Fibroblast of pulmonary artery (primary cell): Measurements from ENCODE around the gene HNRNPM.
A peak's percentile ranks its signal among the peaks of the same experiment; 100 is the strongest.

Experiments used
- DNase-seq: peaks from one replicate; pipeline ENCODE4 v3.0.0-alpha.2; 2010; ENCODE audit warnings: low read depth
- H3K4me3 ChIP-seq: replicated peaks from 2 replicates; pipeline ENCODE4 v1.5.1; 2011; ENCODE audit warnings: low read depth, mild to moderate bottlenecking, control low read depth, low read length, moderate library complexity
- CTCF ChIP-seq: IDR thresholded peaks from 2 replicates; pipeline ENCODE4 v1.5.1; 2011; ENCODE audit warnings: mild to moderate bottlenecking, control low read depth, low read length, inconsistent platforms; ENCODE audit errors: missing control alignments

The HNRNPM gene

GRCh38 chr19:8490873-8491272 is 46.1 kb downstream of the HNRNPM start:
- TF ChIP-seq CTCF, result no peak
- H3K4me3 ChIP-seq, result no peak overlapping the region
- DNase-seq, result no peak

DNA sequence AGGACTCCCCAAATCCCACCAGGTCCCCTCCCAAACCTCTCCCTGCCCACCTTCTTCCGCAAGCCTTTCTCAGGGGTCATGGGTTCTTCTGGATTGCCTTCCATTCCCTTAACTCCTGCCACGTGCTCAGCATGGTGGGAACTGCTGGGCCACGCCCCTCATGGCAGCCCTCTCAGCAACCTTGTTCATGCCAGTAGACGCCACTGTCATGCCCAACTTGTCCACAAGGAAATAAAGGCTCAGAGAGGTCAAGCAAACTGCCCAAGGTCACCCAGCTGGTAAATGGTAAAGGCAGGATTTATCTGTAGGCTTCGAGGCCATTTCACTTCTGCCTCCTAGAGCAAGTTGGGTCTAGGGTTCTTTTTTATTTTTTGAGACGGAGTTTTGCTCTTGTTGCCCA is 46.8 kb downstream of the HNRNPM start:
- DNase-seq, result no peak
- H3K4me3 ChIP-seq, result no peak overlapping the region
- TF ChIP-seq CTCF, result no peak

DNA sequence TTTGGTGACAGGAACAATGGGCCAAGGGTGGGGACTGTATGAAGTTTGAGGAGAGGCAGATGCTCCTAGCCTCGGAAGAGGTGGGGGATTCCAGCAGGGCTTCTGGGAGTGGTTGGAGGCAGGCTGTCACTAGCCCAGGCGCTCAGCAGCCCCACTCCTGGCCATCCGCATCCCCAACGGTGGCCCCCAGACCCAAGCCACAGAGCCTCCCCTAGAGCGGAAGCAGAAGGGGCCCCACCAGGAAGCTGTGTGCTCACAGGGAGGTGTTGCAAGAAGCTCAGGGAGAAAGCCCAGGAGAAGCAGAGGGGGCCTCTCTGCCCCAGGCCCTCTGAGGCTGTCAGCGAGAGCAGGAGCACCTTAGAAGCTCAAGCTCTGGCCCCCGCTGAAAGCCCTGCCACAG is 49.4 kb downstream of the HNRNPM start:
- peak; percentile 28 for DNase-seq
- no peak overlapping the region for H3K4me3 ChIP-seq
- no peak for TF ChIP-seq CTCF

DNA sequence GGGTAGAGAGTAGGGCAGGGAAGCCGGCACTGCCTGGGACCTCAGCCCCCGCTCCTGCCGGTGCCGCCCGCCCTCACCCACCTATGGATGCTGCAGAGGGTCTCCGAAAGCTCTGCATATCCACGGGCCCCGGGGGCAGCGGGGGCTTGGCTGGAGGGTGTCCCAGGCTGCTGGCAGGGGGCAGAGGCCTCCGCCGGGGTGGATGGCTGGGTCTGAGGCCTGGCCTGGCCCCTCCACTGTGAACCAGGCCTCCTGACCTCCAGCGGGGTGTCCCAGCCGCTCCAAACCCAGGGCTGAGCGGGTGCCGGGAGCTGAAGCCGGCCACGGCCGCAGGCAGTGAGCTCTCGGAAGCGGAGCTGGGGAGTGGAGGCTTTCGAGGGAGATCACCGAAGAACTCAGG is 53.5 kb downstream of the HNRNPM start:
- no peak overlapping the region for H3K4me3 ChIP-seq
- DNase-seq, result no peak
- TF ChIP-seq CTCF, result no peak

DNA sequence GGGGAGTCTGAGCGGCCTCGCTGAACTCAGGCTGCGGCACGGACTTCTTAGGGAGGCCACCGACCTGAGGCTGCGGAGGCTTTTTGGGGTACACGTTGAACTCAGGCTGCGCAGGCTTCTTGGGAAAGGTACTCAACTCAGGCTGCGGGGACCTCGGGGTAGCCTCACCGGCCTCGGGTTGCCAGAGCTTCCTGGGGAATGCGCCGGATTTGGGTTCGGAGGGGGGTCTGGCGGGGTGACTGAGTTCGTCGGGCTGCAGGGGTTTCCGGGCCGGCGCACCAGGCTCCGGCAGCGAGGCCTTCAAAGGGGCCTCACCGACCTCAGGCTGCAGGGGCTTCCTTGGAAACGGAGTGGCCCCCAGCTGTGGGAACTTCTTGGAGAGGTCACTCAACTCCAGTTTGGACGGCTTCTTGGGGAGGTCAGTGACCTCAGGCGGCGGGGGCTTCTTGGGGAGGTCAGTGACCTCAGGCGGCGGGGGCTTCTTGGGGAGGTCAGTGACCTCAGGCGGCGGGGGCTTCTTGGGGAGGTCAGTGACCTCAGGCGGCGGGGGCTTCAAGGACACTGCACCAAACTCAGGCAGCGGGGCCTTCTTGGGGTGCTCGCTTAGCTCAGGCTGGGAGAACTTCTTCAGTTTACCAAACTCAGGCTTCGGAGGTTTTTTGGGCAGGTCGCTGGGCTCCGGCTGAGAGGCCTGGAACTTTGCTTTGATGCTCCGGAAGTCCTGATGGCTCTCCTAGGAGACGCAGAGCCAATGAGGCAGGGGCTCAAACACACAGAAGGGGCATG is 54.5 kb downstream of the HNRNPM start:
- H3K4me3 ChIP-seq, result no peak overlapping the region

GRCh38 chr19:8500158-8500557 is 55.4 kb downstream of the HNRNPM start:
- no peak overlapping the region for H3K4me3 ChIP-seq
- TF ChIP-seq CTCF, result no peak
- DNase-seq, result no peak

More for the DNA sequence above, 54.5 kb downstream of the HNRNPM start:
- no peak for TF ChIP-seq CTCF
- no peak for DNase-seq

DNA sequence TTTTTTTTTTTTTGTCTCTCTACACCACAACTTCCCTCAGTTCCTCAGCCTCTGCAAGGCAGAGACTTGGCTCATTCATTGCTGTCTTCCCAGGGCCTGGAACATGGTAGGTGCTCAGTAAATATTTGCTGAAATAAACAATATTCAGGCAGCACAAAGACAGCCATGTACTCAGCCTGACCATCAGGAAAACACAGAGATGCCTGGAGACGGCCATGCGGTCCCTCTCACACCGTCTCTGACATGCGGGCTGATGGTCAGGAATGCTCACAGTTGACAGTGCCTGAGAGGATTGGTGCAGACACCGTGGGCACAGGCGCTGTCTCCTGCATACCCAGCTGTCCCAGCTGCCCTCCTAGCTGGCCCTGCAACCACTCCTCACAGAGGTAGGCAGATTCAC is 56.7 kb downstream of the HNRNPM start:
- H3K4me3 ChIP-seq, result no peak overlapping the region
- no peak for TF ChIP-seq CTCF
- DNase-seq, result no peak
